Epithelial cell of proximal tubule (primary cell): ENCODE results near the gene CRBN. TPM values are rescaled to one million over a fixed set of nuclear protein-coding genes. Genes with fewer than 3 reads are reported as not detected.

ENCODE experiments used
- DNase-seq: peaks from one replicate; pipeline ENCODE4 v3.0.0-alpha.2; 2011; ENCODE audit warnings: low read depth
- H3K4me3 ChIP-seq: 2 replicates; pipeline ENCODE4 v1.5.1; 2011; ENCODE audit warnings: low read depth, mild to moderate bottlenecking, low read length
- CTCF ChIP-seq: conservative IDR thresholded peaks from 2 replicates; pipeline ENCODE4 v1.5.1; 2012; ENCODE audit warnings: low read depth, mild to moderate bottlenecking, low read length
- total RNA-seq: library from RNA; depleted of rRNA; stranded (reverse); fragments of >200 nt; gene quantifications from 2 replicates; pipeline ENCODE4 v1.2.3, GENCODE V29; 2015

The CRBN gene
- total RNA-seq, 1 donor from 2014 or later: 25.8 TPM

- peak overlapping the region; percentile 90 for H3K4me3 ChIP-seq
- no peak for DNase-seq
- no peak for TF ChIP-seq CTCF
Observed at GRCh38 chr3:3177861-3178497, 1.5 kb downstream of the CRBN start.

DNA sequence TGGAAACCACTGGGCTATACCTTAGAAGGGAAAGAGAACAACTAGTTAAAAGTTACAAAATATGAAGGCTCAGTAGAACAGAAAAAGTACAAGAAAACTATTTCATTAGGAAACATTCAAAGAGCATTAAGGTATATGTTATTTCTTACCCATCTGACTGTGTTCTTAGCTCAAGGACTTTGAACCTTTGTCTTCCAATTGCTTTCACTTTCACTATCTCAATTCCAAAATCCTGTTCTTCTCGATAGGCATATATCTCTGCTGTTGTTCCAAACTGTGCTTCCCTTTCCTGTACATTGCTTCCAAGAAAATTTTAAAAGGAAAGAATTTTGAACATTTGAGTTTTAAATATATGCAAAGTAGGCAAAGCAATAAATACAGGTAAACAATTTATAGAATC, 6.9 kb downstream of the CRBN start:
- TF ChIP-seq CTCF: no peak
- H3K4me3 ChIP-seq: no peak overlapping the region
- DNase-seq: no peak

DNA sequence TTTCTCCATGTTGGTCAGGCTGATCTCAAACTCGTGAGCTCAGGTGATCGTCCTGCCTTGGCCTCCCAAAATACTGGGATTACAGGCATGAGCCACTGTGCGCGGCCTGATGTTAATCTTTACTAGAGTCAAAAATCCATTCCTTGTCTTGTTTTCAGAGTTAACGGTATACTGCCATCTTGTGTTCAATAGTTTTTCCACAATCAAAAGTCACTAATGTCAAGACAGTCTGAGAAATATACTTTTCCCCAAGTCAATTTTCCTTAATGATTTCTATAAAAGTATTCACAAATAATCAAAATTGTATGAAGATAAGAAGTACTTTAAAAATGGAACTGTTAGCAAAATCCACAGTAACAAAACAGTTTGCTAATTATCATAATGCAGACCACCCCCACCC, 8.5 kb downstream of the CRBN start:
- peak; percentile 51 for TF ChIP-seq CTCF
- DNase-seq: no peak

DNA sequence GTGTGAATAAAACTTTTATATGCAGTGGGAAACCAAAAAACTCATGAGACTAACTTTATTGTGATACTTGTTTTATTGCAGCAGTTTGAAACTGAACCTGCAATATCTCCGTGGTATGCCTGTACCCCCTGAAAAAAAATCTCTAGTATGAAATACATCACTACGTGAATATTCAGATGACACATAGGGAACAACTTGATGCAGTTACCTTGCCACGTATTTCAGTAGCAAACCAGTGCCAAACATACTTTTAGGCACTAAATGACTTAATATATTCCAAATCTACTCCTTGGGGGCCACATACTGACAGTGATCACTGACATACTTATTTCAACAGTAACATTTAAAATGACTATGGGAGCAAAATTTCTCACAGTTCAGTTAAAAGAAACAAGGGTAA, 13.8 kb downstream of the CRBN start:
- DNase-seq: no peak
- H3K4me3 ChIP-seq: no peak overlapping the region
- TF ChIP-seq CTCF: no peak

More for the DNA sequence above, 8.5 kb downstream of the CRBN start:
- no peak overlapping the region for H3K4me3 ChIP-seq

DNA sequence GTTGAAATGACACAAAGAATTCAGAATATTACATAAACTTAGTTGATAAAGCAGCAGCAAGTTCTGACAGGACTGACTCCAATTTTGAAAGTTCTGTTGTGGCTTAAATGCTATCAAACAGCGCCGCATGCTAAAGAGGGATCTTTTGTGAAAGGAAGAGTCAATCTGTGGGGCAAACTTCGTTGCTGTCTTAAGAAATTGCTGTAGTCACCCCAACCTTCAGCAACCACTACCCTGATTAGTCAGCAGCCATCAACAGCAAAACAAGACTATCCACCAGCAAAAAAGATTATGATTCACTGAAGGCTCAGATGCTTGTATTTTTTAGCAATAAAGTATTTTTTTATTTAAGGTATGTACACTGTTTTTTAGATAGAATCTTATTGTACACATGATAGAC, 14.2 kb downstream of the CRBN start:
- DNase-seq: no peak
- no peak for TF ChIP-seq CTCF
- H3K4me3 ChIP-seq: no peak overlapping the region

- no peak for TF ChIP-seq CTCF
- no peak overlapping the region for H3K4me3 ChIP-seq
- no peak for DNase-seq
Observed at GRCh38 chr3:3160826-3161225, 18.7 kb downstream of the CRBN start.

- TF ChIP-seq CTCF: no peak
- no peak for DNase-seq
- no peak overlapping the region for H3K4me3 ChIP-seq
Observed at GRCh38 chr3:3157484-3157883, 22.0 kb downstream of the CRBN start.
